ENCODE results near the gene COBLL1.
"Not testable (repeated sequence)": the region's sequence is repeated elsewhere in the genome, so short reads cannot be mapped to it uniquely, and the experiment has no call there.

The COBLL1 gene

GRCh38 chr2:164859906-164860693 lies 18.5 kb upstream of the COBLL1 start:
- not testable (repeated sequence) for DNase-seq

- DNase-seq = no peak
Observed at GRCh38 chr2:164859251-164859818, 17.7 kb upstream of the COBLL1 start.

GRCh38 chr2:164852086-164852485 lies 10.5 kb upstream of the COBLL1 start:
- no peak for DNase-seq

GRCh38 chr2:164850235-164850634 lies 8.6 kb upstream of the COBLL1 start:
- peak; percentile 4 for DNase-seq

- DNase-seq = no peak
Observed at GRCh38 chr2:164849506-164849905, 7.9 kb upstream of the COBLL1 start.

GRCh38 chr2:164847981-164848741 lies 6.5 kb upstream of the COBLL1 start:
- peak; percentile 45 for DNase-seq

- DNase-seq = no peak
Observed at GRCh38 chr2:164847291-164847690, 5.7 kb upstream of the COBLL1 start.

GRCh38 chr2:164846276-164846675 lies 4.7 kb upstream of the COBLL1 start:
- no peak for DNase-seq

GRCh38 chr2:164843346-164843911 lies 1.8 kb upstream of the COBLL1 start:
- DNase-seq = peak; percentile 65

GRCh38 chr2:164842624-164842966 lies 972 bp upstream of the COBLL1 start:
- no peak for DNase-seq

GRCh38 chr2:164840930-164841718 lies 499 bp downstream of the COBLL1 start:
- DNase-seq = peak; percentile 75

- DNase-seq = no peak
Observed at GRCh38 chr2:164840458-164840929, 1.1 kb downstream of the COBLL1 start.

GRCh38 chr2:164839914-164840457 lies 1.6 kb downstream of the COBLL1 start:
- peak; percentile 60 for DNase-seq

GRCh38 chr2:164837807-164838206 lies 3.8 kb downstream of the COBLL1 start:
- no peak for DNase-seq

- no peak for DNase-seq
Observed at GRCh38 chr2:164836907-164837306, 4.7 kb downstream of the COBLL1 start.

- no peak for DNase-seq
Observed at GRCh38 chr2:164835302-164835701, 6.3 kb downstream of the COBLL1 start.

- DNase-seq = no peak
Observed at GRCh38 chr2:164831887-164832286, 9.7 kb downstream of the COBLL1 start.

GRCh38 chr2:164831180-164831579 lies 10.4 kb downstream of the COBLL1 start:
- DNase-seq = no peak

GRCh38 chr2:164826293-164827243 lies 15.1 kb downstream of the COBLL1 start:
- peak; percentile 37 for DNase-seq

GRCh38 chr2:164824872-164825271 lies 16.8 kb downstream of the COBLL1 start:
- peak; percentile 14 for DNase-seq

- DNase-seq = no peak
Observed at GRCh38 chr2:164823126-164823525, 18.5 kb downstream of the COBLL1 start.
